Measurements from ENCODE around the gene CYSRT1. TPM values are rescaled to one million over a fixed set of nuclear protein-coding genes. Genes with fewer than 3 reads are reported as not detected.
A peak's percentile ranks its signal among the peaks of the same experiment; 100 is the strongest.

CYSRT1 gene
- total and polyA plus RNA-seq, 3 donors from 2014 or later: 3.0 to 5.6 (median 3.7) TPM

DNA sequence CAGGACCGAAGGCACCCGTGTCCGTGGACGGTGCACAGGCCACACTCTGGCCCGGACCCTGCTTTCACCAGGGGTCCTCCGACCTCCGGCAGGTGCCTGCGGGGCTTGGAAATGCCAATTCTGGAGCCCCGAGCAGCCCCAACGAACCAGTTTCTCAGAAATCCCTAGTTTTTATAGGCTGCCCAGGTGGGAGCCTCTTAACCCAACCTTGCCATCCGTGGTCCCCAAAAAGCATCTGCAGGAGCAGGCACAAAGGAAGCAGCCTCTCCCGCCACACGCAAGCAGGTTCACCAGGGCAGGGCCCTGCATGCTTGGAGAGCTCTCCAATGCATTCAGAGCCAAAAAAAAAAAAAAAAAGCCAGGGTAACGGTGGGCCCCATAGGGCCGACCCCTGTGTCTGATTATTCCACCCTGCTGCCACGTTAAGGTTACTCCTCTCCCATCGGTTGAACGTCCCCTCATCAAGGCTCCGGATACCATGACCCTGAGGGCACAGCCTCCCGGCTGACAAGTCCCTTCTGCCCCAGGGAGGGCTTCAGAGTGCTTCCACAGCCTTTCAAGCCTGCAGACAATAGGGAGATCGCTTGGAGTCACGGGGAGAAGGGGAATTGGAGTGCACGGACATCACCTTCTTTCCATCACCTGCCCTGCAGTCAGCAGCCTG lies 23.6 kb upstream of the CYSRT1 start:
- DNase-seq: no peak

DNA sequence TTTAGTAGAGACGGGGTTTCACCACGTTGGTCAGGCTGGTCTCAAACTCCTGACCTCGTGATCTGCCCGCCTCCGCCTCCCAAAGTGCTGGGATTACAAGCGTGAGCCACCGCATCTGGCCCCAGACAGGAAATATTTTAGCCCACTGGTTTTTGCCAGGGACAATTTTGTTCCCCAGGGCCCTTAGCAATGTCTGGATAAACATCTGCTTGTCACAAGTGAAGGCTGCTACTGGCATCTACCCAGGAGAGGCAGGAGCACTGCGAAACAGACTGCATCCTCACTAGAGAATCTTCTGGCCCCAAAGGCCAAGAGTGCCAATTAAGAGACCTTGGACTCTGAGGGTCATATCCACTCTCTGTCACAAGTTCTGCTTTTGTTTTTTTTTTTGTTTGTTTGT lies 22.0 kb upstream of the CYSRT1 start:
- Histone ChIP-seq H3K27me3 (no peaks in the 10 kb centered on the region), H3K4me1 (peaks cover 53% of the 10 kb centered on the region), H3K36me3 (ENCODE audit: low read depth, missing control alignments) (no peaks in the 10 kb centered on the region), H3K27ac (no peak overlapping the region), H3K4me3 (no peak overlapping the region), H3K9me3 (no peaks in the 10 kb centered on the region)
- intact Hi-C loops (cut with DNase I; ENCODE audit: low total_unique reads): no loop called here
- no peak for TF ChIP-seq POLR2A (IDR thresholded peaks at IDR 0.05)
- TF ChIP-seq, protein P1, sequence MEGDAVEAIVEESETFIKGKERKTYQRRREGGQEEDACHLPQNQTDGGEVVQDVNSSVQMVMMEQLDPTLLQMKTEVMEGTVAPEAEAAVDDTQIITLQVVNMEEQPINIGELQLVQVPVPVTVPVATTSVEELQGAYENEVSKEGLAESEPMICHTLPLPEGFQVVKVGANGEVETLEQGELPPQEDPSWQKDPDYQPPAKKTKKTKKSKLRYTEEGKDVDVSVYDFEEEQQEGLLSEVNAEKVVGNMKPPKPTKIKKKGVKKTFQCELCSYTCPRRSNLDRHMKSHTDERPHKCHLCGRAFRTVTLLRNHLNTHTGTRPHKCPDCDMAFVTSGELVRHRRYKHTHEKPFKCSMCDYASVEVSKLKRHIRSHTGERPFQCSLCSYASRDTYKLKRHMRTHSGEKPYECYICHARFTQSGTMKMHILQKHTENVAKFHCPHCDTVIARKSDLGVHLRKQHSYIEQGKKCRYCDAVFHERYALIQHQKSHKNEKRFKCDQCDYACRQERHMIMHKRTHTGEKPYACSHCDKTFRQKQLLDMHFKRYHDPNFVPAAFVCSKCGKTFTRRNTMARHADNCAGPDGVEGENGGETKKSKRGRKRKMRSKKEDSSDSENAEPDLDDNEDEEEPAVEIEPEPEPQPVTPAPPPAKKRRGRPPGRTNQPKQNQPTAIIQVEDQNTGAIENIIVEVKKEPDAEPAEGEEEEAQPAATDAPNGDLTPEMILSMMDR (IDR thresholded peaks at IDR 0.05): no peak
- no peak for DNase-seq
- 68 to 77% methylated on average over 7 to 8 of the region's 8 CpGs for WGBS, 2 donors

More for the DNA sequence above, 23.6 kb upstream of the CYSRT1 start:
- H3K4me3 ChIP-seq: peak overlapping the region; percentile 64 to 72
- H3K27me3 ChIP-seq: no peaks in the 10 kb centered on the region
- H3K36me3 ChIP-seq (ENCODE audit: low read depth, missing control alignments): no peaks in the 10 kb centered on the region
- no peaks in the 10 kb centered on the region for H3K9me3 ChIP-seq
- peak overlapping the region; percentile 55 to 71 for H3K27ac ChIP-seq
- peaks cover 55% of the 10 kb centered on the region for H3K4me1 ChIP-seq
- intact Hi-C loops (cut with DNase I; ENCODE audit: low total_unique reads): no loop called here
- WGBS, 2 donors: 16 to 30% methylated on average over 10 to 23 of the region's 23 CpGs
- TF ChIP-seq POLR2A (IDR thresholded peaks at IDR 0.05): no peak
- TF ChIP-seq, protein P1 (IDR thresholded peaks at IDR 0.05): no peak

GRCh38 chr9:137204731-137205125 lies 20.2 kb upstream of the CYSRT1 start:
- H3K27ac ChIP-seq: no peak overlapping the region

DNA sequence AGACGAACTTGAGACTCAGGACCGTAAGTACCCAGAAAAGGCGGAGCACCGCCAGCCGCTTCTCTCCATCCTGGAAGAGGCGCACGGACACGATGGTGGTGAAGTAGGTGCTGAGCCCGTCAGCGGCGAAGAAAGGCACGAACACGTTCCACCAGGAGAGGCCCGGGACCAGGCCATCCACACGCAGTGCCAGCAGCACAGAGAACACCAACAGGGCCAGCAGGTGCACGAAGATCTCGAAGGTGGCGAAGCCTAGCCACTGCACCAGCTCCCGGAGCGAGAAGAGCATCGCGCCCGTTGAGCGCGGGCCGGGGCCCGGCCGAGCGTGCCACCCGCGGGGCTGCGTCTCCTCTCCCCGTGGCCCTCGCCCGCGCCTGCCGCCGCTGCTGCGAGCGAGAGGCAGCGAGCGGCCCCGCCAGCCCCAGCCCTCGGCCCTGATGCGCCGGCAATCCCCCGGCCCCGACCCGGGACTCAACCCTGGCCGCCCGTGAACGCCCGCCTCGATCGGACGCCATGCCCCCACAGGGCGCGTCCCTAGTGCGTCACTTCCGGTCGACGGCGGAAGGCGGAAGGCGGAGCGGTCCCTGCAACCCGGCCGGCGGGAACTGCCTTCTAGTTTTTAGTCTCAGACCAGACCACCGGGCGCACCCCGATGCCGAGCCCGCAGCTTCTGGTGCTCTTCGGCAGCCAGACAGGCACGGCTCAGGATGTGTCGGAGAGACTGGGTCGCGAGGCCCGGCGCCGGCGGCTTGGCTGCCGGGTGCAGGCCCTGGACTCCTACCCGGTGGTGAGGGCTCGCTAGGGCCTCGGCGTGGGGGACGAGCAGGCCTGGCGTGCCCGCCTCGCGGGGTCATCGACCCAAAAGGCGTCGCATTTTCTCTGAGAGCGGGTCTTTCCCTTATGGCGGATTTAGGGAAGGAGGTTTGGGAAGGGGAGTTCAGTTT lies 19.6 kb upstream of the CYSRT1 start, which contains the start of the genes NDOR1 and TMEM203:
TSS of gene NDOR1 (plus strand) at position 575 of the 944 bp plus-strand sequence. CDS start at position 653, 78 bp downstream.
TSS of gene TMEM203 (minus strand) at position 523 of the 944 bp plus-strand sequence. CDS start at position 289, 234 bp downstream.
- peaks cover 35% of the 10 kb centered on the region for H3K4me1 ChIP-seq
- H3K4me3 ChIP-seq: peak within 1 kb of the TSS; percentile 91 to 99
- DNase-seq: peak; percentile 95
- TF ChIP-seq POLR2A (IDR thresholded peaks at IDR 0.05): no peak
- TF ChIP-seq, protein P1 (IDR thresholded peaks at IDR 0.05): no peak
- H3K27ac ChIP-seq: peak within 1 kb of the TSS; percentile 8 to 61
- WGBS, 2 donors: 0 to 1% methylated on average over 26 to 63 of the region's 98 CpGs
- no peaks in the 10 kb centered on the region for H3K36me3 ChIP-seq (ENCODE audit: low read depth, missing control alignments)
- H3K27me3 ChIP-seq: no peaks in the 10 kb centered on the region
- H3K9me3 ChIP-seq: no peaks in the 10 kb centered on the region
- intact Hi-C loops (cut with DNase I; ENCODE audit: low total_unique reads): no loop called here

More at GRCh38 chr9:137204731-137205125, 20.2 kb upstream of the CYSRT1 start:
- intact Hi-C loops (cut with DNase I; ENCODE audit: low total_unique reads): no loop called here
- Histone ChIP-seq H3K4me3 (peak overlapping the region; percentile 91 to 99), H3K4me1 (peaks cover 36% of the 10 kb centered on the region), H3K36me3 (ENCODE audit: low read depth, missing control alignments) (no peaks in the 10 kb centered on the region), H3K27me3 (no peaks in the 10 kb centered on the region), H3K9me3 (no peaks in the 10 kb centered on the region)
- TF ChIP-seq, protein P1 (IDR thresholded peaks at IDR 0.05): no peak
- no peak for TF ChIP-seq POLR2A (IDR thresholded peaks at IDR 0.05)
- WGBS, 2 donors: 11% methylated on average over 3 to 21 of the region's 21 CpGs
- no peak for DNase-seq

Data from testis (tissue), 3 donors.